HG03139 (cell line): ENCODE results near the gene KLF16.

ENCODE experiments used
- ATAC-seq: cut with Tn5 transposase; IDR thresholded peaks from one replicate; pipeline ENCODE4 v1.9.1; 2021; ENCODE audit not compliant: unreplicated experiment

KLF16 gene

DNA sequence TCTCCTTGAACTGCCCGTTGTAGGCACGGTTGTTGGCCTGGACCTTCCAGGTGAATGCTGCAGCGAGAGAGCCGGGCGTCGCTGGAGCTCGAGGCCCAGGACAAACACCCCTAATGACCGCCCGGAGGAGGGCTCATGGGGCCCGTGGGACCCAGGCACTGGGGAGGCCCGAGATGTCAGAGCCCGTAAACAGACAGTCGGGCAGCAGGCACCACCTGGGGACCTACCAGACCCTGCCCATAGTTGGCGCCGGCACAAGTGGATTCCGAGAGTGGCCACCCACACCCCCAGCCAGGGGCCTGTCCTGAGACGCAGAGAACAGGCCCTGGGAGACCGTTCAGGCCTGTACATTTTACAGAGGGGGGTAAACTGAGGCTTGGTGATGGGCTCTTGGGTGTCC is 53.7 kb downstream of the KLF16 start:
- no peak for ATAC-seq

DNA sequence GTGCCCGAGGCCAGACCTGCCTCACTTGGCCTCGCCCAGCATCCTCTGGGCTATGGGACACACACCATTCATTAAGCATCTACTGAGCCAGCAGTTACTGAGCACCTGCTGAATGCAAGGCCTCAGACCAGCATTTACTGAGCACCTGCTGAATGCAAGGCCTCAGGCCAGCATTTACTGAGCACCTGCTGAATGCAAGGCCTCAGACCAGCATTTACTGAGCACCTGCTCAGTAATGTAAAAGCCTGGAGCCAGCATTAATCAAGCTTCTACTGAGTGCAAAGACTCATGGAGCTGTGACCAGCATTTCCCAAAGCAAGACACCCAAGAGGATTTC is 55.0 kb downstream of the KLF16 start:
- ATAC-seq: no peak

DNA sequence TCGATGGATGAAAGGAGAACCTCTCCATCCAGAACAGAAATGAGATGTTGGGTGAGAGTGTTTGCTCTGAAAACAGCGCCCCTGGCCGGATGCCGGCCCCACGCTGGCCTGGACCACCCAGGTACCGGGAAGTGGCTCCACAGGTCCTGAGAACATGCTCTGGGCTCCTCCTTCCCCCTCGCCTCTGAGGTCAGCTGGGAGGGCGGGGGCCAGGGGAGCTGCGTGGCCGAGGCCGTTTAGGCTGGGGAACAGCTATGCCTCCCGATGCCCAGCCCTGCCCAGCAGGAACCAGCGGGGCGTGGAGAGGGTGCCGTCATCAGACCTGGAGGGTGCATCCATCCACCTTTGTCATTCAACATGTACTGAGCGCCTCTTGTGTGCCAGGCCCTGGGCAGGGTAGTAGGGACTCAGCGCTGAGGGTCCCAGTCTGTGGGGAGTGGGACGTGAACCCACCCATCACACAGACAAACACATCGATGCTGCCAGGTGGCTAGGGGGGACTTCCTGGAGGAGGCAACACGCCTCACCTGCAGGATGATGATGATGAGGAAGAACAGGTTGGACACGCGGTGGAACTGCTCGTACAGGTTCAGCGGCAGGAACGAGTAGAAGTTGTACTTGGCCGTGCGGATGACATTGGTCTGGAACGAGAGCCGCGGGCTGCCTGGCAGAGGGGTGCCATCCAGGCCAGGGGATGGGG is 55.5 kb downstream of the KLF16 start:
- ATAC-seq: no peak

DNA sequence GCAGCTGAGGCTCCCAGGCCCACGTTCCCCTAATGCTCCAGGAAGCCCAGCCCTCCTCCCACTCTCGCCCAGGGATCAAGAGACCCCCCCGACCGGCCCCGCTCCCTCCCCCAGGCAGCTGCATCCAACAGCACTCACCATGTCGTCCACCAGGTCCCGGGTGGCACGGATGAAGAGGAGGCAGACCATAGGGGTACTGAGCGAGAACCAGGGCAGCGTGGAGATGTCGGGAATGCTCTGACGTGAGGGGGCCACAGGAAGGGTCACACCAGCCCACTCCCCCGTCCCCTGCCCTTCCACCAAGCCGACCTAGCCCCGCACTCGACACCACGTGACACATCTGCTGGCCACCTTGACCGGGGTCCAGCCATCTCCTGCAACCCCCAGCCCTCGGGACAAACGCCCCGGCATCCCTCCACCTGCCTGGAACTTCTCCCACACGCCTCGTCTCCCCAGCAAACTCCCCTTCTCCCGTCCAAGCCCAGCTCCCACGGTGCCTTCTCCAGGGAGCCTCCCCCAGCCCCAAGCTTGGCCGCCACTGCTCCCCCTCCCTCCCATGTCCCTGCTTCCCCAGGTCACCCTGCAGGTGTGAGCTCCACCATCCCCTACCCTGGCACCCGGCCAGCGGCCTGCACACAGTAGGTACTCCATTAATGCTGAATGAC is 56.2 kb downstream of the KLF16 start:
- no peak for ATAC-seq

DNA sequence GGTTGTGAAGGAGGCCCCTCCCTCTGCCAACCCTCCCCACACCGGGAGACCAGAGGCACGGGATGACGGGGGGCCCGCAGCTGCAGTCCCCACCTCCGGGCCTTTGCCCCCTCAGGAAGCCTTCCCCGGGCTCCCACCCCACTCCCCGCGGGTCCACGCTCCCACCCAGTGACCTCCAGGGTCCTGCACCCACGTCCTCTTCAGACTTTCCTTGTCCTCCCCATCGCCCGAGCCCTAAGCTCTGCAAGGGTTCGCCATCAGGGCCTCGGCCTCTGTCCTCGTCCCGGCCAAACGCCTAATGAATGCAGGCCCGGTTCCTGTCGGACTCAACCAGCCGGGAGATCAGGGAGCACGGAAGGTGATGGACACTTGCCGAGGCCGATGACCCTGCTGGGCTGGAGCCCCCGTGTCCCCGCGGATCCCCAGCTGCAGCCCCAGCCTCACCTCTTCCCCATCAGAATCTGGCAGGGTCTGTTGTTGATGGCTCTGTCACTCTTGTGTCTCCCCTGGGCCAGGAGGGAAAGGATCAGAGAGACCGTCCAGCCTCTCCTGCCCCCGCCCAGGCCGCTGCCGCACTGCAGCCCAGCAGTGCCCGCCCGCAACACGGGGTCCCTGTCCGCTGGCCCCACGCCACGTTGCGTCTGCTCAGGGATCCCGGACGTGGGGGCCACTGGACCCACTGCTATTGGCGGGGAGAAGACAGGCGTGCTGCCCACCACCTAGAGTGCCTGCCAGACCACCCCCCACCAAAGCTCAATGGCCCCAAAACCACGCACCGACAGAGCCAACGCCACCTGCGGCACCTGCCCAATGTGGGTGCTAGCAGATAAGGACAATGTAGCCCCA is 57.0 kb downstream of the KLF16 start:
- no peak for ATAC-seq

DNA sequence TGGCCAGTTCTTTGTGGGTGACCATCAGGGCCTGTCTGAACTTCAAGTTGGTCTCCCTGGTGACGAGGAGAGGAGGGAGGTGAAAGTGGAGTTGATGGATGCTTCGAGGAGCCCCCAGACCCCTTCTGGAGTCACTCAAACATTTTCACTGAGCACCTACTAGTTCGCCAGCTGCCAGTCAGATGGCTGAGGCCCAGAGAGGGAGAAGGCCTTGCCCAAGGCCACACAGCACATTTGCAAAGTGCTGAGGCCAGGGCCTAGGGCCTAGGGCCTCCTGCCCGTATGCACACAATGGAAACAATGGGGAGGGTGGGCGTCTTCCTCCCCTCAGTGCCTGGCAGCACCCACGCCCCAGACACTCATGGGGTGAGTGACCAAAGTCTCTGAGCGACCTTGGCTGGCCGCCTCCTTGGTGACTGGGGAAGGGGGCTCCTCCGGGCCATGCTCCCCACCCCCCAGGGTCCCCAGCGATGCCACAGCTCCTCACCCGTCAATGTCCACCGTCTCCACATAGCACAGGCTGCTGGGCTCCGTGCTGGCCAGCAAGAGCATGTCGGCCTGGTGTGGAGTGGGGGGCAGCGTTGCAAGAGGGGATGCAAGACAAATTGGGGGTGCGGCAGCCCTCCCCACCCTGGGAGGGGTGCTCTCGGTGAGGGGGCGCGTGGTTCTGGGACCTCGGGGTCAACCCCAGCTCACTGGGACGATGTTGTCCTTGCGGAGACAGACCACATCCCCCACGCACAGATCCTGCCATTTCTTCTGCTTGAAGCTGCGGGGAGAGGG is 57.8 kb downstream of the KLF16 start:
- no peak for ATAC-seq

DNA sequence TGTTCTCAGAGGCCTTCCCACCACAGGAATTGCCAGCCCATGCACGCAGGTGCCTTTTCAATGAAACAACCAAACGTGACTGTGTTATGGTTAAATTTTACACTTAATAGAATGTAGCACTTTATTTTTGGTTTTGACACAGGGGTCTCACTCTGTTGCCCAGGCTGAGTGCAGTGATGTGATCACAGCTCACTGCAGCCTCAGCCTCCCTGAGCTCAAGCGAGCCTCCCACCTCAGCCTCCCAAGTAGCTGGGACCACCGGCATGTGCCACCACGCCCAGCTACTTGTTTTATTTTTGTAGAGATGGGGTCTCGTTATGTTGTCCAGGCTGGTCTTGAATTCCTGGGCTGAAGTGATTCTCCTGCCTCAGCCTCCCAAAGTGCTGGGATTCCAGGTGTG is 58.5 kb downstream of the KLF16 start:
- ATAC-seq: no peak
